Measurements from ENCODE around the gene KNDC1. TPM values are rescaled to one million over a fixed set of nuclear protein-coding genes. Genes with fewer than 3 reads are reported as not detected.
"Not testable (repeated sequence)": the region's sequence is repeated elsewhere in the genome, so short reads cannot be mapped to it uniquely, and the experiment has no call there.

Gene KNDC1
- total RNA-seq, 4 donors from 2014 or later = 2.1 to 9.3 (median 3.5) TPM

GRCh38 chr10:133150656-133151055, 9.4 kb upstream of the KNDC1 start:
- no peak for DNase-seq
- Histone ChIP-seq H3K4me1 (no peaks in the 10 kb centered on the region), H3K27me3 (no peaks in the 10 kb centered on the region), H3K36me3 (no peaks in the 10 kb centered on the region), H3K9me3 (no peaks in the 10 kb centered on the region), H3K27ac (no peak overlapping the region), H3K4me3 (replicated peaks in 1 of 3) (no peak overlapping the region)
- intact Hi-C loops (cut with DNase I) = no loop called here
- TF ChIP-seq CTCF (IDR thresholded peaks at IDR 0.05) (no peak), POLR2A (IDR thresholded peaks at IDR 0.05) (no peak)
- WGBS, 2 donors = 90 to 94% methylated on average over 12 of the region's 12 CpGs

DNA sequence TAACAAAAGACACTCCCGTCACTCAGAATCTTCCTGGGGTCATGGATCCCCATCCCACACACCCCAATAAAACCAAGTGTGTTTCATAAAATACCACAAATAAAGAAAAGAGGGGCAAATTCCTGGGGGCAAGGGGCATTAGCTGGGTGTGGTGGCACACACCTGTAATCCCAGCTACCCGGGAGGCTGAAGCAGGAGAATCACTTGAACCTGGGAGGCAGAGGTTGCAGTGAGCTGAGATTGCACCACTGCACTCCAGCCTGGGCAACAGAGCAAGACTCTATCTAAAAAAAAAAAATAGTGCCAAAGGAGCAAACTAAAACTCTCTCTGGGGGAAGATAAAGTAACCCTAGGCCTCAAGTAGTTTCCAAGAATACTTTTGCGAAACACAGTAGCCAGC, 8.9 kb upstream of the KNDC1 start:
- H3K27ac ChIP-seq; intact Hi-C loops (cut with DNase I); H3K36me3 ChIP-seq; H3K4me3 ChIP-seq (replicated peaks in 1 of 3); H3K27me3 ChIP-seq; DNase-seq; H3K9me3 ChIP-seq; H3K4me1 ChIP-seq: not testable (repeated sequence)
- WGBS, 2 donors = 77 to 97% methylated on average over 3 of the region's 3 CpGs

DNA sequence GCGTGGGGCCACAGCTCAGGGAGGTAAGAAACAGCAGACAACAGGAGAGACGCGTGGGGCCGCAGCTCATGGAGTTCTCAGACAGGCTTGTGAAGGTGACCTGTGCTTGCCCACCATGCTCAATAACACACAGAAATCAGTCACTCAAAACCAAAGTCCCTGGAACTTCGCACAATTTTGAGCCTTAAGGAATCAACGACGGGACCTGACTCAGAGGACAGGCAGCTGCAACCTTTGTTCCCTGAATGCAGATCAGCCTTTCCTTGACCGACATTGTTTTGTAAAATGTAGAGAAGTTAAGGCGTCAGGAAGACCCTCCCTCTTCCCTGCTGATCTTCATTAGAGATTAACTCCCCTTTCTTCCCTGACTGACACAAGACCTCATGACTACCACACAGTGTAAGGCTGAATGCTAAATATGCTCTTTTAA, 8.5 kb upstream of the KNDC1 start:
- intact Hi-C loops (cut with DNase I) = no loop called here
- H3K27me3 ChIP-seq = no peaks in the 10 kb centered on the region
- no peak for DNase-seq
- TF ChIP-seq CTCF (IDR thresholded peaks at IDR 0.05) = no peak
- TF ChIP-seq POLR2A (IDR thresholded peaks at IDR 0.05) = no peak
- WGBS, 2 donors = 38 to 48% methylated on average over 9 of the region's 9 CpGs
- H3K4me1 ChIP-seq = no peaks in the 10 kb centered on the region
- no peak overlapping the region for H3K27ac ChIP-seq
- H3K4me3 ChIP-seq (replicated peaks in 1 of 3) = no peak overlapping the region
- no peaks in the 10 kb centered on the region for H3K36me3 ChIP-seq
- no peaks in the 10 kb centered on the region for H3K9me3 ChIP-seq

DNA sequence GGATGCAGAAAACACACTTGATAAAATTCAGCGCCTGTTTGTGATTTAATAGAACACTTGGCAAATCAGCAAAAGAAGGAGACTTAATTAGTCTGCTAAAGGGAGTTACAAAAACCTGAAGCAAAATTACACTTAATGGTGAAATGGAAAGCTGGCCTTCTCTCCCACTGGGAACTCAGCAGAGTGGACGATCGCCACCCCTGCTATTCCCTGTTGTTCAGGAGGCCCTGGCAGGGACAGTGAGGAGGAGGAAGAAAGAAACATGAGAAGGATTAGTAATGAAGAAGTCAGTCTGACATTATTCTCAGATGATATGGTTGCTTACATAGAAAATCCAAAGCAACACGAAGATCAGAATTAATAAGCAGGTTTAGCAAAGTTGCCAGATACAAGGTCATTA, 5.6 kb upstream of the KNDC1 start:
- intact Hi-C loops (cut with DNase I) = no loop called here
- H3K36me3 ChIP-seq = no peaks in the 10 kb centered on the region
- H3K27me3 ChIP-seq = no peaks in the 10 kb centered on the region
- H3K4me1 ChIP-seq = peaks cover 0 to 4% of the 10 kb centered on the region in 2 donors
- H3K9me3 ChIP-seq = no peaks in the 10 kb centered on the region
- no peak for DNase-seq
- TF ChIP-seq CTCF (IDR thresholded peaks at IDR 0.05) (no peak), POLR2A (IDR thresholded peaks at IDR 0.05) (no peak)
- H3K4me3 ChIP-seq (replicated peaks in 1 of 3) = no peak overlapping the region
- 79 to 85% methylated on average over 4 of the region's 4 CpGs for WGBS, 2 donors
- H3K27ac ChIP-seq = no peak overlapping the region

GRCh38 chr10:133154996-133155778, 4.8 kb upstream of the KNDC1 start:
- DNase-seq = no peak
- Histone ChIP-seq H3K9me3 (no peaks in the 10 kb centered on the region), H3K27me3 (no peaks in the 10 kb centered on the region), H3K27ac (no peak overlapping the region), H3K36me3 (no peaks in the 10 kb centered on the region), H3K4me1 (peaks cover 0 to 6% of the 10 kb centered on the region in 2 donors), H3K4me3 (replicated peaks in 1 of 3) (no peak overlapping the region)
- intact Hi-C loops (cut with DNase I) = no loop called here
- 86 to 90% methylated on average over 28 to 30 of the region's 30 CpGs for WGBS, 2 donors
- no peak for TF ChIP-seq CTCF (IDR thresholded peaks at IDR 0.05)
- no peak for TF ChIP-seq POLR2A (IDR thresholded peaks at IDR 0.05)
